Astrocyte of the cerebellum (primary cell): ENCODE measurements around the gene MRPS16.

ENCODE experiments used
- DNase-seq: peaks from one replicate; pipeline ENCODE4 v3.0.0-alpha.2; 2011; ENCODE audit warnings: low read depth
- H3K4me3 ChIP-seq: 2 replicates; pipeline ENCODE4 v1.5.1; 2011; ENCODE audit warnings: mild to moderate bottlenecking, low read depth, low read length, moderate library complexity
- in situ Hi-C: cut with HindIII; loops from 2 replicates; pipeline ENCODE4 v1.10.0; 2017; ENCODE audit warnings: low sequenced_read_pairs
- TF ChIP-seq, protein P1 (sequence below): IDR thresholded peaks from 2 replicates; pipeline ENCODE4 v1.5.1; 2012; ENCODE audit warnings: low read length, low read depth, moderate library complexity, mild to moderate bottlenecking; ENCODE audit errors: missing control alignments

Gene MRPS16

DNA sequence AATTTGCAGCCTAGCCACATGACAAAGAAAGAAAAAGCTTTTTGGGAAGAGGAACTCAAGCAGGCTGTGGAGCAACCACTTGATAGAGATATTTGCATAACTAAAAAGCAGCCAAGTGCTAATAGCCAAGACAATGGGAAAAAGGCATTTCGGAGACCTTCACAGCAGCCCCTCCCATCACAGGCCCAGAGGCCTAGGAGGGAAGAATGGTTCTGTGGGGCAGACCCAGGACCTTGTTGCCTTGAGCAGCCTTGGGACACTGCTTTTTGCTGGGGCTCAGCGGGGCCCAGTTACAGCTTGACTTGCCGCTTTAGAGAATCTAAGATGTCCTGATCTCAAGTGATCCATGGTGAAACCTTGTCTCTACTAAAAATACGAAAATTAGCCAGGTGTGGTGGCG lies 46.1 kb downstream of the MRPS16 start:
- TF ChIP-seq, protein P1, sequence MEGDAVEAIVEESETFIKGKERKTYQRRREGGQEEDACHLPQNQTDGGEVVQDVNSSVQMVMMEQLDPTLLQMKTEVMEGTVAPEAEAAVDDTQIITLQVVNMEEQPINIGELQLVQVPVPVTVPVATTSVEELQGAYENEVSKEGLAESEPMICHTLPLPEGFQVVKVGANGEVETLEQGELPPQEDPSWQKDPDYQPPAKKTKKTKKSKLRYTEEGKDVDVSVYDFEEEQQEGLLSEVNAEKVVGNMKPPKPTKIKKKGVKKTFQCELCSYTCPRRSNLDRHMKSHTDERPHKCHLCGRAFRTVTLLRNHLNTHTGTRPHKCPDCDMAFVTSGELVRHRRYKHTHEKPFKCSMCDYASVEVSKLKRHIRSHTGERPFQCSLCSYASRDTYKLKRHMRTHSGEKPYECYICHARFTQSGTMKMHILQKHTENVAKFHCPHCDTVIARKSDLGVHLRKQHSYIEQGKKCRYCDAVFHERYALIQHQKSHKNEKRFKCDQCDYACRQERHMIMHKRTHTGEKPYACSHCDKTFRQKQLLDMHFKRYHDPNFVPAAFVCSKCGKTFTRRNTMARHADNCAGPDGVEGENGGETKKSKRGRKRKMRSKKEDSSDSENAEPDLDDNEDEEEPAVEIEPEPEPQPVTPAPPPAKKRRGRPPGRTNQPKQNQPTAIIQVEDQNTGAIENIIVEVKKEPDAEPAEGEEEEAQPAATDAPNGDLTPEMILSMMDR, result no peak
- no peak for DNase-seq
- H3K4me3 ChIP-seq, result no peak overlapping the region
- in situ Hi-C loops, result no loop called here

DNA sequence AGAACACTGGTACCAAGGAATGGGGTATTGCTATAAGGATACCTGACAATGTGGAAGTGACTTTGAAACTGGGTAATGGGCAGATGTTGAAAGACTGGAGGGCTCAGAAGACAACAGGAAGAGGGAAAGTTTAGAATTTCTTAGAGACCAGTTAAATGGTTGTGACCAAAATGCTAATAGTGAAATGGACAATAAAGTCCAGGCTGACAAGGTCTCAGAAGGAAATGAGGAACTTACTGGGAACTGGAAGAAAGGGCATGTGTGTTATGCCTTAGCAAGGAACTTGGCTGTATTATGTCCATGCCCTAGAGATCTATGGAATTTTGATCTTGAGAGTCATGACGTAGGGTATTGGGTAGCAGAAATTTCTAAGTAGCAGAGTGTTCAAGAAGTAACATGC lies 46.6 kb downstream of the MRPS16 start:
- in situ Hi-C loops, result no loop called here
- no peak for DNase-seq
- TF ChIP-seq, protein P1, result no peak
- H3K4me3 ChIP-seq, result no peak overlapping the region

DNA sequence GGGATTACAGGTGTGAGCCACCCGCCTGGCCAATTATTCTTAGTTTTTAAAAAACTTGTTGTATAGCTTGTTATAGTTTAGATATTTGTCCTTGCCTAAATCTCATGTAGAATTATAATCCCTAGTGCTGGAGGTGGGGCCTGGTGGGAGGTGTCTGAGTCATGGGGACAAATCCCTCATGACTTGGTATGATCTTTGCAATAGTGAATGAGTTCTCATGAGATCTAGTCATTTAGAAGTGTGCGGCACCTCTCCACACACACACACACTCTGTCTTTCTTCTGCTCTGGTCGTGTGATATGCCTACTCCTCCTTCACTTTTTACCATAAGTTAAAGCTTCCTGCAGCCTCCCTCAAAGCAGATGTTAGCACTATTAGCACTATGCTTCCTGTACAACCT lies 47.4 kb downstream of the MRPS16 start:
- in situ Hi-C loops, result no loop called here
- TF ChIP-seq, protein P1, result no peak
- no peak for DNase-seq
- H3K4me3 ChIP-seq, result no peak overlapping the region
